Endothelial cell of umbilical vein (primary cell): Measurements from ENCODE around the gene ZNF664. TPM values are rescaled to one million over a fixed set of nuclear protein-coding genes. Genes with fewer than 3 reads are reported as not detected.

Source experiments
- BruUV-seq: library from RNA; stranded (reverse); fragments of 400-500 nt; replicated peaks from 2 replicates; lab custom pipeline; 2021; lab: Mats Ljungman, UMichigan
- CTCF ChIA-PET: fragments of 300-600, 350-600 bp; sonication (Branson Sonifier 250); formaldehyde crosslinking; loops from one replicate; lab custom pipeline; 2021; ENCODE audit warnings: antibody characterized with exemption, inconsistent platforms; lab: Charles Lee
- POLR2A ChIA-PET: fragments of 300-600, 350-600 bp; sonication (Branson Sonifier 250); formaldehyde crosslinking; loops from one replicate; lab custom pipeline; 2021; ENCODE audit warnings: antibody characterized with exemption, inconsistent platforms; lab: Charles Lee
- DNase-seq: peaks from one replicate; pipeline ENCODE4 v3.0.0-alpha.2; 2011; ENCODE audit warnings: low read depth, low spot score
- FAIRE-seq: peaks from 2 replicates; lab custom pipeline; 2011; peaks lifted over from hg19 to GRCh38; lab: Jason Lieb, UNC
- H2AFZ ChIP-seq: 2 replicates; pipeline ENCODE4 v1.6.0; 2012; ENCODE audit warnings: low read depth, low read length, control low read depth, inconsistent platforms
- H3K27ac ChIP-seq: 2 replicates; pipeline ENCODE4 v1.5.1; 2011; ENCODE audit warnings: low read depth, mild to moderate bottlenecking, control low read depth, low read length, moderate library complexity; ENCODE audit not compliant: insufficient read depth
- H3K27me3 ChIP-seq, 2 experiments: 2 replicates each; pipeline versions ENCODE4 v1.6.0 to v1.6.1; 2011; ENCODE audit warnings: low read length in 2 of 2, mixed read lengths in 1 of 2; ENCODE audit not compliant: control insufficient read depth in 2 of 2, insufficient read depth in 2 of 2
- H3K36me3 ChIP-seq, 2 experiments: 2 replicates in 1 of 2; 3 replicates in 1 of 2; pipeline ENCODE4 v1.5.1; 2011; ENCODE audit warnings: low read length in 2 of 2, mild to moderate bottlenecking in 1 of 2, moderate library complexity in 1 of 2; ENCODE audit not compliant: control insufficient read depth in 2 of 2, insufficient read depth in 2 of 2; ENCODE audit errors: extremely low read depth in 1 of 2
- H3K4me1 ChIP-seq: 3 replicates; pipeline ENCODE4 v1.5.1; 2011; ENCODE audit warnings: mild to moderate bottlenecking, low read length; ENCODE audit not compliant: control insufficient read depth, insufficient read depth; ENCODE audit errors: extremely low read depth
- H3K4me2 ChIP-seq: 2 replicates; pipeline ENCODE4 v1.6.1; 2011; ENCODE audit warnings: low read length, control low read depth, mixed read lengths; ENCODE audit not compliant: insufficient read depth
- H3K4me3 ChIP-seq, 3 experiments: fragments of 200-600 bp in 1 of 3; sonication (generic), shearing (Covaris generic) in 1 of 3; replicated peaks in 1 of 3; 2 replicates each; pipeline ENCODE4 v1.5.1; 2011 to 2016; ENCODE audit warnings: control low read depth in 3 of 3, low read length in 3 of 3, mild to moderate bottlenecking in 2 of 3, inconsistent platforms in 1 of 3, low read depth in 1 of 3, moderate library complexity in 1 of 3; ENCODE audit not compliant: insufficient read depth in 1 of 3
- H3K79me2 ChIP-seq: 2 replicates; pipeline ENCODE4 v1.6.0; 2012; ENCODE audit warnings: low read length, inconsistent platforms; ENCODE audit not compliant: control insufficient read depth, insufficient read depth
- H3K9ac ChIP-seq: replicated peaks from 2 replicates; pipeline ENCODE3; 2011; ENCODE audit warnings: low read length, control low read depth; ENCODE audit not compliant: insufficient read depth; ENCODE audit errors: extremely low read depth
- H3K9me1 ChIP-seq: replicated peaks from 3 replicates; pipeline ENCODE4 v1.6.0; 2011; ENCODE audit warnings: mild to moderate bottlenecking, low read length; ENCODE audit not compliant: control insufficient read depth, insufficient read depth; ENCODE audit errors: extremely low read depth
- H3K9me3 ChIP-seq: replicated peaks from 2 replicates; pipeline ENCODE4 v1.5.1; 2012; ENCODE audit warnings: low read length, inconsistent platforms; ENCODE audit not compliant: control insufficient read depth, insufficient read depth
- H4K20me1 ChIP-seq: replicated peaks from 2 replicates; pipeline ENCODE3; 2011; ENCODE audit warnings: mild to moderate bottlenecking, low read length; ENCODE audit not compliant: control insufficient read depth, insufficient read depth; ENCODE audit errors: extremely low read depth
- EZH2 ChIP-seq: IDR thresholded peaks from 2 replicates; pipeline ENCODE4 v1.6.1; 2012; ENCODE audit warnings: borderline replicate concordance, low read depth, mild to moderate bottlenecking, moderate library complexity, low read length, inconsistent platforms; ENCODE audit not compliant: severe bottlenecking
- FOS ChIP-seq: IDR thresholded peaks from 2 replicates; pipeline ENCODE4 v1.6.1; 2011; ENCODE audit warnings: mild to moderate bottlenecking, low read length, moderate library complexity, borderline replicate concordance; ENCODE audit not compliant: insufficient read depth
- GATA2 ChIP-seq: IDR thresholded peaks from 2 replicates; pipeline ENCODE4 v1.7.0; 2011; ENCODE audit warnings: low read depth, mild to moderate bottlenecking, moderate library complexity, mixed read lengths, low read length; ENCODE audit not compliant: insufficient read length, insufficient read depth
- JUN ChIP-seq: IDR thresholded peaks from 2 replicates; pipeline ENCODE4 v1.6.1; 2011; ENCODE audit warnings: borderline replicate concordance, low read depth; ENCODE audit not compliant: insufficient read length, insufficient read depth
- MYC ChIP-seq: IDR thresholded peaks from one replicate; pipeline ENCODE4 v1.6.1; 2011; ENCODE audit warnings: mild to moderate bottlenecking, low read depth, low read length
- POLR2A ChIP-seq: IDR thresholded peaks from 2 replicates; pipeline ENCODE4 v1.6.1; 2012; ENCODE audit warnings: low read depth, mild to moderate bottlenecking, control low read depth, low read length
- POLR2AphosphoS5 ChIP-seq: IDR thresholded peaks from 2 replicates; pipeline ENCODE4 v1.6.1; 2012; ENCODE audit warnings: low read depth, mild to moderate bottlenecking, control low read depth, low read length, moderate library complexity; ENCODE audit not compliant: insufficient read depth
- dilution Hi-C: fragments of 300-500 bp; cut with MboI; formaldehyde crosslinking; loops from one replicate; pipeline ENCODE4 v1.15.0; 2019; ENCODE audit warnings: low sequenced_read_pairs; ENCODE audit not compliant: extremely low pct_ligation_motif_present
- intact Hi-C: fragments of 100-400 bp; cut with micrococcal nuclease; formaldehyde crosslinking; loops from one replicate; pipeline ENCODE4 v1.10.0; 2022
- polyA plus RNA-seq, 4 experiments: library from polyadenylated mRNA; depleted of rRNA in 3 of 4; stranded (reverse) in 3 of 4; unstranded in 1 of 4; fragments of >200 nt; gene quantifications; 2 replicates each; pipeline versions ENCODE4 v1.2.1 to v1.2.3, GENCODE V29; 2011 to 2012; ENCODE audit warnings: missing spikeins in 1 of 4
- total RNA-seq: library from RNA; stranded (reverse); gene quantifications from 2 replicates; pipeline ENCODE4 v1.2.3, GENCODE V29; 2021
- TF ChIP-seq, protein P1 (sequence below), 2 donors: IDR thresholded peaks; 1 replicate in 1 of 2; 2 replicates in 1 of 2; pipeline ENCODE4 v1.5.1; 2011; ENCODE audit warnings: low read length in 2 of 2, mild to moderate bottlenecking in 2 of 2, moderate library complexity in 2 of 2, control low read depth in 1 of 2, inconsistent platforms in 1 of 2, low read depth in 1 of 2; ENCODE audit not compliant: insufficient read depth in 1 of 2; ENCODE audit errors: extremely low read depth in 1 of 2
- TF ChIP-seq, protein P2 (sequence below): IDR thresholded peaks from 2 replicates; pipeline ENCODE4 v1.6.1; 2011; ENCODE audit not compliant: insufficient read depth, insufficient read length

ZNF664 gene
- total and polyA plus RNA-seq, 2 donors (not counting 3 experiments of a cell fraction or from before 2014, with no cell fraction given): 29.8 to 71.3 TPM

DNA sequence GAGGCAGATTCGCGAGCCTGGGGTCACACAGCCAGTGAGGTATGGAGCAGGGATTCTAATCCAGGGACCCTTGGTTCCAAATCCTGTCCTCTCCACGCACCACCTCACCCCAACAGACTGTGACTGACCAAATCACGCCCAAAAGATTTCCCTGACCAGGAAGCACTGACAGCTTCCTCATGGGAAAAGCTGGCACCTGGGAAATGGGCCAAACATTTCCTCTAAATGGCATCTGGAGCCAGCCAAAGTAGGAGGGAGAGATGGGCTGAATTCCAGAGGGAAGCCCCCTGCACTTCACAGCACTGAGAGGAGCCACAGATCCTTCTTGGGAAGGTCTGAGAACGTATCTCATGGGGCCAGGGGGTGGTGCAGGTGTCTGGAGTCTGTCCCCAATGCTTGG is 29.2 kb upstream of the ZNF664 start:
- Histone ChIP-seq H3K4me1 (peaks cover 12% of the 10 kb centered on the region), H3K4me2 (no peak overlapping the region), H3K27me3 (no peaks in the 10 kb centered on the region), H2AFZ (no peak overlapping the region), H3K4me3 (no peak overlapping the region), H3K9me3 (no peaks in the 10 kb centered on the region), H4K20me1 (no peaks in the 10 kb centered on the region), H3K27ac (no peak overlapping the region), H3K36me3 (peaks cover 2 to 5% of the 10 kb centered on the region in 2 experiments), H3K79me2 (no peaks in the 10 kb centered on the region), H3K9ac (no peak overlapping the region), H3K9me1 (no peaks in the 10 kb centered on the region)
- POLR2A ChIA-PET: no interaction called here
- CTCF ChIA-PET: no interaction called here
- intact Hi-C loops: no loop called here
- BruUV-seq: no TSS peak
- DNase-seq (no peak), FAIRE-seq (no peak)
- no peak for TF ChIP-seq JUN
- TF ChIP-seq, protein P1, sequence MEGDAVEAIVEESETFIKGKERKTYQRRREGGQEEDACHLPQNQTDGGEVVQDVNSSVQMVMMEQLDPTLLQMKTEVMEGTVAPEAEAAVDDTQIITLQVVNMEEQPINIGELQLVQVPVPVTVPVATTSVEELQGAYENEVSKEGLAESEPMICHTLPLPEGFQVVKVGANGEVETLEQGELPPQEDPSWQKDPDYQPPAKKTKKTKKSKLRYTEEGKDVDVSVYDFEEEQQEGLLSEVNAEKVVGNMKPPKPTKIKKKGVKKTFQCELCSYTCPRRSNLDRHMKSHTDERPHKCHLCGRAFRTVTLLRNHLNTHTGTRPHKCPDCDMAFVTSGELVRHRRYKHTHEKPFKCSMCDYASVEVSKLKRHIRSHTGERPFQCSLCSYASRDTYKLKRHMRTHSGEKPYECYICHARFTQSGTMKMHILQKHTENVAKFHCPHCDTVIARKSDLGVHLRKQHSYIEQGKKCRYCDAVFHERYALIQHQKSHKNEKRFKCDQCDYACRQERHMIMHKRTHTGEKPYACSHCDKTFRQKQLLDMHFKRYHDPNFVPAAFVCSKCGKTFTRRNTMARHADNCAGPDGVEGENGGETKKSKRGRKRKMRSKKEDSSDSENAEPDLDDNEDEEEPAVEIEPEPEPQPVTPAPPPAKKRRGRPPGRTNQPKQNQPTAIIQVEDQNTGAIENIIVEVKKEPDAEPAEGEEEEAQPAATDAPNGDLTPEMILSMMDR (IDR thresholded peaks at IDR 0.05; ENCODE audit: extremely low read depth in 1 of 2, insufficient read depth in 1 of 2, low read depth in 1 of 2, low read length in 2 of 2): no peak
- no peak for TF ChIP-seq GATA2
- TF ChIP-seq, protein P2, sequence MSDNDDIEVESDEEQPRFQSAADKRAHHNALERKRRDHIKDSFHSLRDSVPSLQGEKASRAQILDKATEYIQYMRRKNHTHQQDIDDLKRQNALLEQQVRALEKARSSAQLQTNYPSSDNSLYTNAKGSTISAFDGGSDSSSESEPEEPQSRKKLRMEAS: no peak
- no peak for TF ChIP-seq POLR2AphosphoS5
- TF ChIP-seq FOS: no peak
- no peak for TF ChIP-seq POLR2A
- TF ChIP-seq MYC: no peak
- TF ChIP-seq EZH2: no peak
- dilution Hi-C loops: no loop called here
